Inferior parietal cortex (tissue), 1 donor: ENCODE measurements around the gene MTR.

Source experiments
- DNase-seq: peaks from one replicate; pipeline ENCODE4 v3.0.0-alpha.2; 2016; ENCODE audit errors: extremely low spot score

MTR gene

GRCh38 chr1:236952246-236953003 is 157.3 kb downstream of the MTR start:
- DNase-seq, result no peak

GRCh38 chr1:236953151-236953700 is 158.1 kb downstream of the MTR start:
- DNase-seq, result no peak
